Measurements from ENCODE around the gene TDRD15.
"Not testable (repeated sequence)": the region's sequence is repeated elsewhere in the genome, so short reads cannot be mapped to it uniquely, and the experiment has no call there.

Gene TDRD15

DNA sequence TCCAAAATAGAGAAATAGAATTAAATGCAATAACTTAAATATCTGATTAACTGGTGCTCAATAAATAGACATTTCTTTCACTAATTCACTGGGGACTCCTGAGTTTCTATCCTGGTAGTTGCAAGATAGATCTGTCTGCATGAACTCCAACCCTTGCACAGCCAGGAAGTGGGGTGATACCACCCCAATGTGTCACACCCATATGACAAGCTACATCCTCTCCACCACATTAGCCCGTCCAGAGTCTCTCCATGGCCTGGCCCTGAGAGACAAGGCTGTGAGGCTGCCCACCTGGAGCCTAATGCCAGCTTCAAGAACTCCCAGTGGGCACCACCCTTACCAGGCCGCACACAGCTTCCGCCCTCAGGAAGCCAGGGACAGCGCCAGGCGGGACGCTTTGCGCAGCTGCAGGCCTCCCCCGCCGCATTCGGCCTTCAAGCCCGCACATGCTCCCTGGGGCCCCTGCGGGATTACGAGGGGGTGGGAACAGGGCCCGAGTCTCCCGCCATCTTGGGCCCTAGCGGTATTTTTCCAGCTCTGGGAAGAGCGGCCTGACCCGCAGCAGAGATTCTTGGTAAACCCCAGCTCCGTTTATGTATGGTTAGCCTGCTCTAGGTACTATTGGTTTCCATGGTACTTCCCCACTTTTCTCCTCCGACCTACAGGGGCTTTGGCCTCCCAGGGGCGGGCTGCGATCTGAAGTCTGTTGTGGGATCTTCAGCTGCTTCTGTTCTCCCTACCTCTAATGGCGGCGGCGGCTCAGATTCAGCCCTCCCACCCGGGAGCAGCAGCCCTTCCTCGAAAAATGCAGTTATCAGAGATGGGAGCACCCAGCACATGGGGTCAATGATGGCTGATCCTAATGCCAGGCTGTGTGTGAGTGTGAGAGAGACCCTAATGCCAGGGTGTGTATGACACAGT is at the start of gene TDRD15:
TDRD15 (plus strand) TSS at position 496 of the 921 bp plus-strand sequence. CDS start 13,500 bp downstream, outside the sequence.
- DNase-seq (ENCODE audit: low read depth in 3 of 3), result no peak

DNA sequence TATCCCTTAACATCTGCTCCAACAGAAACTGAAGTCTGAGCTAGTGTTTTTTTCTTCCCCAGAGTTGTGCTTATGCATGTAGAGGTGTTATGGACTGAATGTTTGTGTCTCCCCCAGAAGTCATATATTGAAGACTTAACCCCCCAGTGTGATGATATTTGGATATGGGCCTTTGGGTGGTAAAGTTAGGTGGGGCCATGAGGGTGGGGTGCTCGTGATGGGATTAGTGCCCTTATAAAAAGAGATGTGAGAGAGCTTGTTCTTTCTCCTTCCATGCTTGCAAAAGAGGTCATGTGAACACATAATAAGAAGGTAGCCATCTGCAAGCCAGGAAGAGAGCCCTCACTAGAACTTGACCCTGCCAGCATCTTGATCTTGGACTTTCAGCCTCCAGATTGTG is 45.5 kb upstream of the TDRD15 start:
- no peak for DNase-seq (ENCODE audit: low read depth in 3 of 3)

GRCh38 chr2:21083482-21083881 is 40.3 kb upstream of the TDRD15 start:
- no peak for DNase-seq (ENCODE audit: low read depth in 3 of 3)

GRCh38 chr2:21084401-21084800 is 39.4 kb upstream of the TDRD15 start:
- DNase-seq (ENCODE audit: low read depth in 3 of 3), result no peak

DNA sequence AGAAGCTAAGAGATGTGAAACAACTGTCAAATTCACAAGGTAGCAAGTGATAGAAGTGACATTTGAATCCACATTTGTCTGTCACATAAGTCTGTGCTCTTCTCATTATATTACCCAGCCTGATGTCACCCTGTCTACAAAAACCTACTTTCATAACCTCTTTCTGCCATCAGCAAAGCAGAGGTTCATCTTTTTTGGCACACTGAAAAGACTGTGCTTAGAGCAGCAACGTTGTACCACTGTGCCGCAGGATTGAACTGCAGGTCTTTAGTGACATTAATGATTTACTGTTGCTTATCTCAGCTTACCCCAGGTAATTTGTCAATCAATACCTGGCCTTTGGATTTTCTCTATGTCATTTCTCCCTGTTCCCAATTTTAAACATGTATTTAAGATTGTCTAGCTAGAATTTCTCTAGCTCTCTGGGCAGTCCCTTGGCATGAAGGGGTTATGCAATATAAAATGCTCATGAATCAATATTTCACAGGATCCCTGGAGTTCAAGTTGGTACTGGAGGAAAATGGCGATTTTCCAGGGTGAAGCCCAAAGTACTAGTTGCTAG is 31.4 kb upstream of the TDRD15 start:
- DNase-seq (ENCODE audit: low read depth in 3 of 3), result no peak

DNA sequence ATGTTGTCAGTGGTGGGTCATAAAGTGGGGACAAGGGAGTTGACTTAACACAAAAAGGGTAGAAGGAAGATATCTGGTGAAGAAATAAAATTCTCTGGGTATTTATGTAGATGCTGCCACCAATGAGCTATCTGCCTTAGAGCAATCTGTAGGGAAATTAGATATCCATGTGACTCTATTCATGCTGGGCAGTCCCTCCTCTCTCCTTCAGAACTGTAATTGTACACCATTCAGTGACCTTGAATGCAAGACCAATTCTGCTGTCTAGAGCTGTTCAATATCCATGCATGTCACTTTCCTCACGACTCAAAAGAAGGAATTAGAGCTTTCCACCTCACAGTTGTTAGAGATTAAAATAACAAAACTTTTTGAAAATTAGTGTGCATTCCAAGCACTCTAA is 28.6 kb upstream of the TDRD15 start:
- DNase-seq (ENCODE audit: low read depth in 3 of 3), result no peak

GRCh38 chr2:21095714-21096113 is 28.1 kb upstream of the TDRD15 start:
- DNase-seq (ENCODE audit: low read depth in 3 of 3), result no peak

DNA sequence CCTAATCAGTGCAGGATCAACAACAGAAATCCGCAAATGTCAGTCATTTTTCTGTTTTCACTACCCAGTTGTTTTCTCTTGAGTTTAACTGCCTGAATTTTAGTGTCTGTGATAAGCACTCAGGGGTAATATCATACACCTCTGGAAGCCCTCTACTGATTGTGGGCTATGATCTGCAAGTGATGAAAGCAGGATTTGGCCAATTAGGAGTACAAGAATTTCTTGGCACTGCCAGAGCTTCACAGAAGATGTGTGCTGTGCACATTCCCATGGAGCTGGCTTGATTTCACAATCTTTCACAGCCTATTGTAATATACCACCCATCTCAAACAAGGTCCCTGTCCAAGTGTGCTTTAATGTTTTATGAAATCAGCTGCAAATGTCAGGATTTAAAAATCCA is 27.3 kb upstream of the TDRD15 start:
- no peak for DNase-seq (ENCODE audit: low read depth in 3 of 3)

- DNase-seq (ENCODE audit: low read depth in 3 of 3), result no peak
Measured at GRCh38 chr2:21097331-21097730, 26.4 kb upstream of the TDRD15 start.

DNA sequence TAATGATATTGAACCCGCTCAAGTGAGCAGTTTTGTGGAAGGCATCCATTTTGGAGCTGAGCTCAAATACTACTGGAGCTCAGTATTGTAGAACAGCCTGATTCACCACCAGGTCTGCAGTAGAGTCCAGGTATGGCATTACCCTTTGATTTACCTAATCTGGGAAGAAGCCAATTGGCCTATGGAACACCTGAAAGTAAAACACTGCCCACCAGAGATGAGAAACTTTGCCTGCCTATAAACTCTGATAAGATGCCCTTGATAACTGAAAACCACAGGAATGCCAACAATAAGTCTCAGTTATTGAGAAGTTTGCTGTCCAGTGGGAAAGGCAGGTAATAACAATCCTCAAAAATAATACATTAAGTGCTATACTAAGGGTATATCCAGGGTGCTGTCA is 25.5 kb upstream of the TDRD15 start:
- DNase-seq (ENCODE audit: low read depth in 3 of 3), result no peak

GRCh38 chr2:21099281-21099907 is 24.4 kb upstream of the TDRD15 start:
- no peak for DNase-seq (ENCODE audit: low read depth in 3 of 3)

- not testable (repeated sequence) for DNase-seq (ENCODE audit: low read depth in 3 of 3)
Measured at GRCh38 chr2:21101514-21102155, 22.1 kb upstream of the TDRD15 start.

DNA sequence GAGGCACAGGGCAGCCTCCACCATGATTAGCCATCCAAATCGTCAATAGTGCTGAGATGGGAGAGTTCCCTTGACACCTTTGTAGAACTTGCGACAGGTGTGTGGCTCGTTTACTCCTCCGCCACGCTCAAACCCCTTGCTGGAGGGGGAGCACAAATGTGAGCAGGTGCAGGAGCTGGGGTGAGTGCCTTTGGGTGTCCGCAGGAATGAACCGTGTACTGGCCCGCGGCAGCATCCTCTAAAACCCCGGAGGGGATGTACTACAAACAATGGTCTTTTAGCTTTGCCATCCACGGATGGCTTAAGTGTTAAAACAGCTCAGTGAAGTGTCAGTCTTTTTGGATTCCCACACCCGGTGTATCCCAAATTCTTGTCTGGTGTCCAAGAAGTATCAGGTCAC is 21.4 kb upstream of the TDRD15 start:
- DNase-seq (ENCODE audit: low read depth in 3 of 3), result no peak

DNA sequence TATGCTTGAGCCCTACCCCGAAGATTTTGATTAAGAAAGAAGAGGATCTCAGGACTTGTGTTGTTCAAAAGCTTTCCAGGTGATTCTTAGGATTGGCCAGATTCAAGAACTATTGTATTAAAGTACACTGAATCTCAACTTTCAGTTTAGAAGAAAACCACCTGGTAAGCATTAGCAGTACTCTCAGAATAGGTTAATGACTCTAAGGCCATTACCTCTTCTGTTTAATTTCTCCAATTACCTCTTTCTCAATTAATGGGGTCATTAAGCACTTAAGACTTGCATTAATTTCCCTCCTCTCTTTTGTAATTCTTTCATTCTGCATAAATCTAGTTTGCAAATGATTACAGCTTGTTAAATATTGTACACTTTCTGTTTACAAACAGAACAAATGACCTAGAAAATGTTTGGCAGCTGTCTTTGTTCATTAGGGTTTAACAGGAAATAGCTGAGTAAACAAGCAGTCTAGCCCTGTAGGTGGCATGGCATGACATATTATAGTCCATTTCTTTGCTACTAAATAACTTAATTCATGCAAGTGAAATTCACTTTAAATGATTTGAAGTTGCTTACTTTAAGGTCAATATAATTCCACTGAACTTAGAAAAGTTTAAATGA is 20.4 kb upstream of the TDRD15 start:
- no peak for DNase-seq (ENCODE audit: low read depth in 3 of 3)

GRCh38 chr2:21104030-21104660 is 19.6 kb upstream of the TDRD15 start:
- no peak for DNase-seq (ENCODE audit: low read depth in 3 of 3)

DNA sequence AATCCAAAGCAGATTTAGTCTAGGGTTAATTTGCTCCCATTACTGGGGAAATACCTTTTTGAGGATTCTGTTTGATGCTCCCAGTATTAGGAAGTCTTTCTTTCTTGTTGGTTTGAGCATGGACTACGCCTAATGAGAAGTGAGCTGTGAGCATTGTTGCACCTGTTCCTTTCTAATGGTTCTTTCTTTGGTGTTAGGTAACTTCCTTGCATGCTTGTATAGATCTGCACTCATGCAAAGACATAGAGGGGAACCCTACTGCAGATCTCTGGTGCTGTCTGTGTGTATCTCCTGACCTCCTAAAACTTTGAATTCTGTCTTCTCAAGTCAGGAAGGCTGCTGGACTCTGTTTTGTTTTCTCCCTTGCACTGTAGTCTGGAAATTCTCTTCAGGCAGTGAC is 12.8 kb upstream of the TDRD15 start:
- no peak for DNase-seq (ENCODE audit: low read depth in 3 of 3)

GRCh38 chr2:21117688-21118087 is 6.1 kb upstream of the TDRD15 start:
- no peak for DNase-seq (ENCODE audit: low read depth in 3 of 3)

GRCh38 chr2:21118302-21118920 is 5.4 kb upstream of the TDRD15 start:
- no peak for DNase-seq (ENCODE audit: low read depth in 3 of 3)

GRCh38 chr2:21131861-21132260 is 8.1 kb downstream of the TDRD15 start:
- no peak for DNase-seq (ENCODE audit: low read depth in 3 of 3)

DNA sequence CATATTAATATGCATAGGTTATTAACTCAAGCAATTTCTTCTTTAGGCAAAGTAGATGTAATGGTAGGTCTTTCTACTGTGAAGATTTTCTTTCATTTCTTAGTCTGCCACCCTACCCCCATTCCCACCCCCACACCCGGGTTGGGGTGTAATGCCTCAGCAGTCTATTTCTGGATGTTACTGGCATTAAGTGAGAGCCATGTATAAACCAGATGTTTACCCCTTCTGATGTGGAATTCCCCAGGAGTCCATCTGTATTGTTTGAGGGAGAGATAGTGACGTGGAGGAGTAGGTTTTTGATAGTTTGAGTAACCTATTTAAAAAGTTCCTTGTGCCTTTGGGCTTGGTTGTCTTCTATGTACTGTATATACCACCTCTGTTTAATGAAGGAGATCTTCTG is 11.8 kb downstream of the TDRD15 start:
- no peak for DNase-seq (ENCODE audit: low read depth in 3 of 3)

DNA sequence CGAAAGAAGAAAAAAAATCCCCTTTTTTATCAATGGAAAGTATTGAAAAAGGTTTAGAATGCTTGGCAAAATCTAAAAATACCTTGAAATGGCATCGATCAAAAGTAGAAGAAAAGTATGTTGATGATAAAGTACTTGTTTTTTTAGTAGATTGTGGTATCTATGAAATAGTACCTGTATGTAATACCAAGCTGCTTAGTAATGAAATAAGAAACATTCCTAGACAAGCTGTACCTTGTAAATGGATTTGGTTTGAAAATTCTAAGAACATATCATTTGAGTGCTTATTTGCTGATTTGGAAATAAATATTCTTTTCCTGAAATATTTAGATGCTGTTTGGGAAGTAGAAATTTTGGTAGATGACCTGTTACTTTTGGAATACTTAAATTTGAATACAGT is 18.4 kb downstream of the TDRD15 start:
- DNase-seq (ENCODE audit: low read depth in 3 of 3), result no peak
